GM19397 (cell line): ENCODE measurements around the gene SYPL1.
A peak's percentile ranks its signal among the peaks of the same experiment; 100 is the strongest.

Source experiments
- ATAC-seq: cut with Tn5 transposase; IDR thresholded peaks from one replicate; pipeline ENCODE4 v1.9.1; 2021; ENCODE audit warnings: mild to moderate bottlenecking, moderate library complexity; ENCODE audit not compliant: unreplicated experiment

SYPL1 gene

DNA sequence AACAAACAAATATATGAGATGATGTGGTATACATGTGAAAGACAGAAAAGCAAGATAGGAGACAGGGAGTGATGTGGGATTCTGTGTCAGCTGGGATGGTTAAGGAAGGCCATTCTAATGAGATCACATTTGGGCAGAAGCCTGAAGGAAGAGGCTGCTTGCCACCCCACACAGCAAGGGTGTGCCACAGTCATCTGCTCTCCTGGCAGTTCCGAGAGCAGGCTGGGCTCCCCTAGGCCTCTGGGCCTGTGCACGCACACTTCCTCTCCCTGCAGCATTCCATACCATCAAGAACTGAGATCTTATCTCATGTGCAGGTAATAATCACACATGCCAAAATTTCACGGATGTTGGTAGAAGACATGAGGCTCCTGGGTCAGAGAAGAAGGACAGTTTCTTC lies 43.1 kb downstream of the SYPL1 start:
- ATAC-seq, result no peak

DNA sequence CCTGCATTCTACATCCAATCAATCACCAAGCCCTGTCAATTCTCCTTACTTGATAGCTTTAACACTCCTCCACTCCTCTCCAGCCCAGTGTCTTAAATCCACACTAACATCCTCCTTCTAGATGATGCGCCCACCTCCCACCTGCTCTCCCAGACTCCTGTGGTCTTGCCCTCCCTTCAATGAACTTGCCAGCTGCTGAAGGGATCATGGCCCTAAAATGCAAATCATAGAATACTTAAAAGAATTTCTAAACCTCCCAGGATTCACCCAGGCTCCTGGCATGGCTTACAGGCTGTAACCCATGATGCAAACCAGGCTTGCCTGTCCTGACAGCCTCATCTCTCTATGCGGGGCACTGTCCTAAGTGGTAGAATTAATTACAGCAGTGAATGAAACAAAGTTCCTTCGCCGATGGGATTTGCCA lies 43.6 kb downstream of the SYPL1 start:
- ATAC-seq, result no peak

DNA sequence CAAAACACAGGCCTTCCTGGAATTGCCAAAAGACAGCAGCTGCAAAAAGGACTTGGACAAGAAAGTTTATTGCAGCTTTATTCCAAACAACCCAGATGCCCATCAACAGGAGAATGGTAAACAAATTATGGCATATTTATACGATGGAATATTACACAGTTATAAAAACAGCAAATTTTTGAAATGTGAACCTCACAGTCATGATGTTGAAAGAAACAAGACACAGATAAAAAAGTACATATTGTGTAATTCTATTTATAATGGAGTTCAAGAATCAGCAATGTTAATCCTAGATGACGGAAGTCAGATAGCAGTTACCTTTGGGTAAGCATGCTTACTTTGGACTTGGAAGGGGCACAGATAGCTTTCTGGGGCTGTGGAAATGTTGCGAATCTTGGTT lies 44.4 kb downstream of the SYPL1 start:
- ATAC-seq, result no peak

- no peak for ATAC-seq
Measured at GRCh38 chr7:106065575-106066500, 46.3 kb downstream of the SYPL1 start.

DNA sequence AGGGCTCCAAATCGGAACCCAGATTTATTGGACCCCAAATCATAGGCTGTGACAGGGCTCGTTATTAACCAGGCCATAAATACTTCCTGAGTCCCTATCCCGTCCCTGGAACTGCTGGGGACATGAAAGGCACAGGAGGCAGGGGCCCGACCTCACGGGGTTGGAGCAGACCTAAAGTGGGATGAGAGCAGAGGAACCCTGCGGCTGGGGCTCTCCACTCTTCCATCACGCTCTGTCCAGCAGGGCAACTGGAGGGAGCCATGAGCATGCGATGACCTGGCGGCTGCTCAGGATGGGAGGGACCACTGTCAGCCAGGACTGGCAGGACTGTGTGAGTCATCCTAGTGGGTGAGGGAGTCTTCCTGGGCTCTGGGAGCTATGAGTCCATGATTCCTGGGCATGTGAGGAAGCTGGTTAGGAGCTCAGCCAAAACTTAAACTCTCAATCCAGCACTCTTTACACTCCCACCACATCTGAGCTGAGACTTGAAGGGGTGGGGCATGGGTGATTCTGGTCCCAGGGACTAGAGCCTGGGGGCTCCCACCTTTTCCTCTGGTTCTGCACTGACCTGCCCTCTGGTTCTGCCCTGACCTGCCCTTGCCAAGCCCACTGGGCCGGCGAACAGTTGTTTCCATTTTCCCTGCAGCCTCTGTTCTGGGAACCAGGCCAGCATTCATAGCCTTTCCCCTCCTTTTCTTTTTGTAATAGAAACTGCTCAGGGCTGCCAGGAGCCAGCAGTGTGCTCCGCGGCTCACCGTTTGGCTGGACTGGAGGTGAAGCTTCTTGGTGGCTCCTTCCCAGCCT lies 47.1 kb downstream of the SYPL1 start:
- no peak for ATAC-seq

DNA sequence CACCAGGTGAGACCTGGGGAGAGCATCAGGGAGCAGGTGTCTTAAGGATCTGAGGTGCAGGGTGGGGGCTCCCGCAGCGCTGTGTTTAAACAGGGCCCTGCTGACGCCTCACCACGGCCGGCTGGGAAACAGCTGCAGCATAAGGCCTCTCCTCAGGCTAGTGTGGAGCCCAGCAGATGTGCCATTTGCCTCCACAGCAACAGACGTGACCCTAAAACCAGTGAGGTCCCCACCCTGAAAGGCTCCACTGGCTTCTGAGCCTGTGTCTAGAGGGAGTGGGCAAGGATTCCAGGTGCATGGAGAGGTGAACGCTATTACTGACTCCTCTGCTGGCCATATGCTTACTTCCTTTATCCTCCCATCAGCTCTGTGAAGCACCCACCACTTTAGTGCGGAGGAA lies 47.8 kb downstream of the SYPL1 start:
- no peak for ATAC-seq

- ATAC-seq, result no peak
Measured at GRCh38 chr7:106063692-106064091, 48.4 kb downstream of the SYPL1 start.

GRCh38 chr7:106063024-106063423 lies 49.1 kb downstream of the SYPL1 start:
- ATAC-seq, result no peak

DNA sequence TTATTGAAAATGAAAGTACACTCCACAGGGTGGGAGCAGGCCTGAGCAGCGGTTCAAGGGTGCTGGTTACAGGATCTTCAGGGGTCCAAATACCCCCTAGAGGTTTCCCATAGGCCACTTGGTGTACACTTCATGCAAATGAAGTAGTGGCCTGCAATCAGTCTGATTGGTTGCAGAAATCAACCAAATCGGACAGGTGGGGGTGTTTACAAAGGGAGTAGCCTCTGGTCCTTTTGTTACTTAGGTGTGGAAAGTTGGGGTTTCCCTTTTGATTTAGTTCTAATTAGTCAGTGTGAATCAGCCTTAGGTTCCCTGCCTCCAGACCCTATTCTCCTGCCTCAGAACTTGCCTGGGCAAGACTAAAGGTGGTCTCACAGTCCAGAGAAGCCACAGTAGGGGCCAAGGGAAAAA lies 49.6 kb downstream of the SYPL1 start:
- ATAC-seq, result no peak

- ATAC-seq, result no peak
Measured at GRCh38 chr7:106062006-106062405, 50.1 kb downstream of the SYPL1 start.

GRCh38 chr7:106061301-106061979 lies 50.7 kb downstream of the SYPL1 start:
- ATAC-seq, result peak; percentile 41

GRCh38 chr7:106060394-106060920 lies 51.7 kb downstream of the SYPL1 start:
- no peak for ATAC-seq

DNA sequence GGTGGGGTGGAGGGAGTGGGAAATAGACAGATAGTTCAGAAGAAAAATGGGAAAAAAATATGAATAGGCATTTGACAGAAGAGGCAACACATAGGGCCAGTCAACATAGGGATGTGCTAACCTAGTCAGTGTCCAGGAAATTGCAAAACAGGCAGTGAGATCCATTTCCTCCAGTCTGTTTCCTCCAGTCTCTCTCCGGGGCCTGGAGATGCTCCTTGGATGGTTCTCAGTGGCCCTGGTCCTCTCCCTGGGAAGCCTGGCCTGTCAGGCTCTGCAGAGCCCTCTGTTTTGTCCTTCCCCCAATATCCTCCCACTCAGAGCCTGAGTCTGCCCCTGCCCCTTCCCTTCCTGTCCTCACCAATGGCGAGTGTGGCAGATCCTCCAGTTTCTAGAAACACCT lies 52.6 kb downstream of the SYPL1 start:
- no peak for ATAC-seq

GRCh38 chr7:106058928-106059324 lies 53.2 kb downstream of the SYPL1 start:
- ATAC-seq, result no peak

DNA sequence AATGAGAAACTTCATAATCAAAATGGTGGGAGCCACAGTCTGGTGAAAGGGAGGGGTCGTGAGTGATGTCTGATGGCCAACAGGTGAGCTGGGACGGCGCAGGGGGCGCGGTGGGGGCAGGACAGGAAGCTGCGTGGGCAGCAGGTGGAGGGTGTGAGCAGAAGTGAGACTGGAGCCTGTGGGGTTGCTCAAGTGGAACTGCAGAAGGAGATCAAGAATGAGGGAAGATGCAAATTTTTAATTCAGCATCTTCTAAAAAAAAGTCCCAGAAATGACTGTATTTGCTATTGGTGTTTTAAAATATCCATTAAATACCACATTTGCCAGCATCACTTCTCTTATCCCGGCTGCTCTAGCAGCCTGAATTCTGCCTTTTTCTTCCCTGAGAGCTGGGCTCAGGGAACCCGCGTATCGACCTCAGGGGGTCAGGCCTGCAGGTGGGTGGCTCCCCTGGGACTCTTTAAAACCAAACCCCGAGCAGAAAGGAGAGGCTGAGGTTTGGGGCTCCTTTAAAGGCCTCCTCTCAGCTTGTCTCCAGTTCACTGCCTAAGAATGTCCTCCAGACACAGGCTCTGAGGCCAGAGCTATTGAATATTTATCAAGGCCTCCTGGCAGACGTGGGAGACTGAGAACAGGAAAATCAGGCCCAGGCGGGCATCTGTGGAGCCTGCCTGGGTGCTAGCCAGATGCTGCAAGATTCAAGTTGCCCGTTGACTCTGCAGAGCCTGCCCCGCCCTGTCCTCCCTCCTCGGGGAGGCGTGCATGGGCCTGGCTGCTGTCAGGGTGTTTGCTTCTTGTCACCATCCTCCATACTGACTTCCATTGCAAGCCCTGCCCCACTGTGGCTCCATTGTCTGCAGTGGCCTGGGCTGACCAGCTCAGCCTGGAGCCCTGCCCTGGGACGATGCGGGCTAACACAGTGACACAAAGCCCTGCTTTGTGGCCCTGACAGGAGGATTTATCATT lies 53.9 kb downstream of the SYPL1 start:
- ATAC-seq, result peak; percentile 60

GRCh38 chr7:106057204-106057961 lies 54.7 kb downstream of the SYPL1 start:
- no peak for ATAC-seq

- ATAC-seq, result peak; percentile 33
Measured at GRCh38 chr7:106056513-106057203, 55.5 kb downstream of the SYPL1 start.

GRCh38 chr7:106054971-106055532 lies 57.1 kb downstream of the SYPL1 start:
- ATAC-seq, result no peak
